GM18499 (cell line): Measurements from ENCODE around the gene FCHSD2.

Experiments
- ATAC-seq: cut with Tn5 transposase; IDR thresholded peaks from one replicate; pipeline ENCODE4 v1.9.1; 2021; ENCODE audit warnings: moderate number of reproducible peaks; ENCODE audit not compliant: insufficient read depth, unreplicated experiment

FCHSD2 gene

GRCh38 chr11:73019996-73020395 lies 122.1 kb downstream of the FCHSD2 start:
- ATAC-seq: no peak

- ATAC-seq: no peak
Measured at GRCh38 chr11:73019449-73019848, 122.7 kb downstream of the FCHSD2 start.

- ATAC-seq: no peak
Measured at GRCh38 chr11:73018856-73019255, 123.3 kb downstream of the FCHSD2 start.

GRCh38 chr11:73017024-73017751 lies 124.9 kb downstream of the FCHSD2 start:
- ATAC-seq: no peak

- ATAC-seq: no peak
Measured at GRCh38 chr11:73013021-73013420, 129.1 kb downstream of the FCHSD2 start.

- no peak for ATAC-seq
Measured at GRCh38 chr11:73012121-73012863, 129.8 kb downstream of the FCHSD2 start.

GRCh38 chr11:73011126-73011817 lies 130.8 kb downstream of the FCHSD2 start:
- ATAC-seq: no peak

- ATAC-seq: no peak
Measured at GRCh38 chr11:73009972-73010371, 132.1 kb downstream of the FCHSD2 start.

GRCh38 chr11:73004088-73004487 lies 138.0 kb downstream of the FCHSD2 start:
- ATAC-seq: no peak

GRCh38 chr11:73003088-73003487 lies 139.0 kb downstream of the FCHSD2 start:
- ATAC-seq: no peak

- no peak for ATAC-seq
Measured at GRCh38 chr11:73002214-73002613, 139.9 kb downstream of the FCHSD2 start.

GRCh38 chr11:73001615-73002014 lies 140.5 kb downstream of the FCHSD2 start:
- no peak for ATAC-seq

- no peak for ATAC-seq
Measured at GRCh38 chr11:72998676-72999075, 143.4 kb downstream of the FCHSD2 start.

GRCh38 chr11:72996959-72997358 lies 145.2 kb downstream of the FCHSD2 start:
- no peak for ATAC-seq

- no peak for ATAC-seq
Measured at GRCh38 chr11:72989727-72990126, 152.4 kb downstream of the FCHSD2 start.

GRCh38 chr11:72988821-72989220 lies 153.3 kb downstream of the FCHSD2 start:
- no peak for ATAC-seq

GRCh38 chr11:72985645-72986044 lies 156.5 kb downstream of the FCHSD2 start:
- ATAC-seq: no peak

- ATAC-seq: no peak
Measured at GRCh38 chr11:72984453-72985077, 157.6 kb downstream of the FCHSD2 start.

- no peak for ATAC-seq
Measured at GRCh38 chr11:72983560-72983959, 158.6 kb downstream of the FCHSD2 start.

- ATAC-seq: no peak
Measured at GRCh38 chr11:72981971-72982685, 160.0 kb downstream of the FCHSD2 start.
